Caco-2 (cell line): ENCODE measurements around the gene TRAF1. TPM values are rescaled to one million over a fixed set of nuclear protein-coding genes. Genes with fewer than 3 reads are reported as not detected.

Experiments
- BruUV-seq: library from RNA; stranded (reverse); fragments of 400-500 nt; replicated peaks from 2 replicates; lab custom pipeline; 2021; lab: Mats Ljungman, UMichigan
- CTCF ChIA-PET: fragments of 300-600 bp; sonication (Branson Sonifier 250); formaldehyde crosslinking; loops from one replicate; lab custom pipeline; 2022; ENCODE audit warnings: antibody characterized with exemption; lab: Charles Lee
- POLR2A ChIA-PET: fragments of 300-600 bp; sonication (Branson Sonifier 250); formaldehyde crosslinking; loops from one replicate; lab custom pipeline; 2022; ENCODE audit warnings: antibody characterized with exemption; lab: Charles Lee
- DNase-seq, 2 experiments: peaks; one replicate each; pipeline versions ENCODE4 v3.0.0 to v3.0.0-alpha.2; 2020 to 2022
- H3K27me3 ChIP-seq: replicated peaks from 2 replicates; pipeline ENCODE4 v1.6.0; 2011; ENCODE audit warnings: low read length; ENCODE audit not compliant: control insufficient read depth, insufficient read depth
- H3K36me3 ChIP-seq: 2 replicates; pipeline ENCODE4 v1.5.1; 2011; ENCODE audit warnings: low read length; ENCODE audit not compliant: control insufficient read depth, insufficient read depth
- H3K4me1 ChIP-seq: fragments of 250-450 bp; sonication (Bioruptor Pico); 2 replicates; pipeline ENCODE4 v1.5.1; 2020; ENCODE audit warnings: mild to moderate bottlenecking
- H3K4me3 ChIP-seq: 2 replicates; pipeline ENCODE4 v1.5.1; 2011; ENCODE audit warnings: low read depth, mild to moderate bottlenecking, control low read depth, low read length
- H3K9me3 ChIP-seq: fragments of 250-450 bp; sonication (Bioruptor Pico); 2 replicates; pipeline ENCODE4 v1.5.1; 2020; ENCODE audit warnings: mild to moderate bottlenecking, moderate library complexity
- H3K27ac Mint-ChIP-seq: one replicate; pipeline ENCODE4 v1.8.0; 2022; ENCODE audit warnings: mixed read lengths; ENCODE audit not compliant: unreplicated experiment
- H3K27me3 Mint-ChIP-seq: one replicate; pipeline ENCODE4 v1.8.0; 2022; ENCODE audit warnings: mixed read lengths; ENCODE audit not compliant: insufficient read depth, unreplicated experiment
- H3K36me3 Mint-ChIP-seq: one replicate; pipeline ENCODE4 v1.8.0; 2022; ENCODE audit warnings: mild to moderate bottlenecking, mixed read lengths; ENCODE audit not compliant: insufficient read depth, unreplicated experiment
- H3K4me1 Mint-ChIP-seq: one replicate; pipeline ENCODE4 v1.8.0; 2022; ENCODE audit warnings: low read depth, mixed read lengths; ENCODE audit not compliant: unreplicated experiment
- H3K4me3 Mint-ChIP-seq: one replicate; pipeline ENCODE4 v1.8.0; 2022; ENCODE audit warnings: mild to moderate bottlenecking, moderate library complexity, mixed read lengths; ENCODE audit not compliant: unreplicated experiment
- H3K9me3 Mint-ChIP-seq: one replicate; pipeline ENCODE4 v1.8.0; 2022; ENCODE audit warnings: mixed read lengths; ENCODE audit not compliant: unreplicated experiment
- intact Hi-C: fragments of 100-400 bp; cut with micrococcal nuclease; formaldehyde crosslinking; loops from one replicate; pipeline ENCODE4 v1.10.0; 2022; ENCODE audit not compliant: unreplicated experiment
- total RNA-seq: library from RNA; stranded (reverse); gene quantifications from 2 replicates; pipeline ENCODE4 v1.2.3, GENCODE V29; 2022
- TF ChIP-seq, protein P1 (sequence below), 2 experiments: fragments of 200-600 bp in 1 of 2; IDR thresholded peaks; 1 replicate in 1 of 2; 2 replicates in 1 of 2; pipeline versions ENCODE4 v1.5.1 to v1.8.0; 2011 to 2022; ENCODE audit warnings: antibody characterized with exemption in 1 of 2, control low read depth in 1 of 2, inconsistent platforms in 1 of 2, low read depth in 1 of 2, low read length in 1 of 2, mild to moderate bottlenecking in 1 of 2, moderate library complexity in 1 of 2; ENCODE audit not compliant: insufficient read depth in 1 of 2, severe bottlenecking in 1 of 2, unreplicated experiment in 1 of 2

The TRAF1 gene
- total RNA-seq, 1 experiment from 2014 or later, result 1.1 TPM

DNA sequence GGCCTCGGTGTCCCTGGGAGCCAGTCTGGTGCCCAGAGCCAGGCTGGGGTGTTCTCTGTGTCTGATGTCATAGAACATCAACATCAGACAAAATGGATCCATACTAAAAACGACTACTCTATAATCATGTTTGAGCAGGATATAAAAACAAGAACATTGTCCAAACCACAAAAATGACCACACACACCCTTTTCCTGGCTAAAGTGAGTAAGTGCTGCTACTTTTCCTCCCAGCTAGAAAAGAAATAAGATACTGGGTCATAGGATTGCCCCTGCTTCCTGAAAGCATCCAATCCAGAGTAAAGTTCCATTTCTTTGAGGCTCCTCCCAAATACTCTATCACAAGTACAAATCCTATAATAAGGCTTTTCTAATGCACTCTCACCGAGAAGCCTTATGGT lies 19.7 kb upstream of the TRAF1 start:
- intact Hi-C loops, result no loop called here
- POLR2A ChIA-PET, result no interaction called here

DNA sequence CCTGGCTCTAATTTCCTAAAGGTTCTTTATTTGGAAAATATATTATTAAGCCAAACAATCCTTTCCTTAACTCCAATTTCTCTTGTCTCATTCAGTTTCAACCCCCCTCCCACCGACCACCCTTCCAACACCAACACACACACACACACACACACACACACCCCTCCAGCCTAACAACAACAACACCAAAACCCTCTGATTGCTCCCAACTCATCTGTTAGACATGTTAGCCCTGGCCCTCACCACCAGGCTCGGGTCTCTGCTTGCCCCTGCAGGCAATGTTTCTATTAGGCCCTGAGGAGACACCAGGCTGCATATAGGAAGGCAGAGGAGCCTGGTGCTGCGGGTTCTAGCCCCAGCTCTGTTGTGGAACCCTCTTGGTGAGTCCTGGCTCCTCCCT lies 18.4 kb upstream of the TRAF1 start:
- no peak overlapping the region for H3K4me3 ChIP-seq
- H3K9me3 ChIP-seq, result no peaks in the 10 kb centered on the region
- Mint-ChIP-seq H3K27ac (no peak overlapping the region), H3K4me1 (no peaks in the 10 kb centered on the region), H3K4me3 (no peak overlapping the region), H3K27me3 (no peaks in the 10 kb centered on the region), H3K36me3 (no peaks in the 10 kb centered on the region), H3K9me3 (no peaks in the 10 kb centered on the region)
- TF ChIP-seq, protein P1, sequence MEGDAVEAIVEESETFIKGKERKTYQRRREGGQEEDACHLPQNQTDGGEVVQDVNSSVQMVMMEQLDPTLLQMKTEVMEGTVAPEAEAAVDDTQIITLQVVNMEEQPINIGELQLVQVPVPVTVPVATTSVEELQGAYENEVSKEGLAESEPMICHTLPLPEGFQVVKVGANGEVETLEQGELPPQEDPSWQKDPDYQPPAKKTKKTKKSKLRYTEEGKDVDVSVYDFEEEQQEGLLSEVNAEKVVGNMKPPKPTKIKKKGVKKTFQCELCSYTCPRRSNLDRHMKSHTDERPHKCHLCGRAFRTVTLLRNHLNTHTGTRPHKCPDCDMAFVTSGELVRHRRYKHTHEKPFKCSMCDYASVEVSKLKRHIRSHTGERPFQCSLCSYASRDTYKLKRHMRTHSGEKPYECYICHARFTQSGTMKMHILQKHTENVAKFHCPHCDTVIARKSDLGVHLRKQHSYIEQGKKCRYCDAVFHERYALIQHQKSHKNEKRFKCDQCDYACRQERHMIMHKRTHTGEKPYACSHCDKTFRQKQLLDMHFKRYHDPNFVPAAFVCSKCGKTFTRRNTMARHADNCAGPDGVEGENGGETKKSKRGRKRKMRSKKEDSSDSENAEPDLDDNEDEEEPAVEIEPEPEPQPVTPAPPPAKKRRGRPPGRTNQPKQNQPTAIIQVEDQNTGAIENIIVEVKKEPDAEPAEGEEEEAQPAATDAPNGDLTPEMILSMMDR (IDR thresholded peaks at IDR 0.05; ENCODE audit: insufficient read depth in 1 of 2, low read depth in 1 of 2, low read length in 1 of 2, severe bottlenecking in 1 of 2, unreplicated experiment in 1 of 2), result no peak
- POLR2A ChIA-PET, result no interaction called here
- H3K27me3 ChIP-seq, result no peaks in the 10 kb centered on the region
- CTCF ChIA-PET, result no interaction called here
- H3K4me1 ChIP-seq, result no peaks in the 10 kb centered on the region
- intact Hi-C loops, result no loop called here
- no peaks in the 10 kb centered on the region for H3K36me3 ChIP-seq
- BruUV-seq, result no TSS peak
- DNase-seq, result no peak

More for the DNA sequence above, 19.7 kb upstream of the TRAF1 start:
- TF ChIP-seq, protein P1 (IDR thresholded peaks at IDR 0.05; ENCODE audit: insufficient read depth in 1 of 2, low read depth in 1 of 2, low read length in 1 of 2, severe bottlenecking in 1 of 2, unreplicated experiment in 1 of 2), result no peak
- Mint-ChIP-seq H3K27ac (no peak overlapping the region), H3K36me3 (no peaks in the 10 kb centered on the region), H3K4me1 (no peaks in the 10 kb centered on the region), H3K9me3 (no peaks in the 10 kb centered on the region), H3K4me3 (no peak overlapping the region), H3K27me3 (no peaks in the 10 kb centered on the region)
- Histone ChIP-seq H3K36me3 (no peaks in the 10 kb centered on the region), H3K27me3 (no peaks in the 10 kb centered on the region), H3K4me3 (no peak overlapping the region), H3K9me3 (no peaks in the 10 kb centered on the region), H3K4me1 (no peaks in the 10 kb centered on the region)
- no TSS peak for BruUV-seq
- CTCF ChIA-PET, result no interaction called here
- DNase-seq, result no peak

DNA sequence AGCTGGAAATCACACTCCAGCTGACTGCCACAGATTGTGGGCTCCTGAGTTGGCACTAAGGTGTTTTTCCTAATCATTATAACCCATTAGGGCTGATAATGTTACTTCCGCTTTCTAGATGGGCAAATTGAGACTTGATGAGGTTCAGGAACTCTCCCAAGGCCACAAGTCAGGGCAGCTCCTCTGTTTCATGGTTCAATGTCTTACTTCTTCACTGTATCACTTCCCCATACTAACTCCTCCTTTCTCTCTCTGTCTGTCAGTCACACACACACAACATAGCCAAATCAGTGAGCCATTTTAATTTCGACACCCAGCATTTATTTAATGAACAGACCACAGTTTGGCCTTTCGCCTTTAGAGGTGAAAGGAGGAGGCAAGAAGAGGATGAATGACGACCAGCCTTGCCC lies 17.8 kb upstream of the TRAF1 start:
- Histone ChIP-seq H3K9me3 (no peaks in the 10 kb centered on the region), H3K4me3 (no peak overlapping the region), H3K36me3 (no peaks in the 10 kb centered on the region), H3K4me1 (no peaks in the 10 kb centered on the region), H3K27me3 (no peaks in the 10 kb centered on the region)
- no peaks in the 10 kb centered on the region for H3K4me1 Mint-ChIP-seq
- DNase-seq, result no peak
- no peaks in the 10 kb centered on the region for H3K9me3 Mint-ChIP-seq
- H3K27me3 Mint-ChIP-seq, result no peaks in the 10 kb centered on the region
- intact Hi-C loops, result no loop called here
- TF ChIP-seq, protein P1 (IDR thresholded peaks at IDR 0.05; ENCODE audit: insufficient read depth in 1 of 2, low read depth in 1 of 2, low read length in 1 of 2, severe bottlenecking in 1 of 2, unreplicated experiment in 1 of 2), result no peak
- H3K4me3 Mint-ChIP-seq, result no peak overlapping the region
- no peaks in the 10 kb centered on the region for H3K36me3 Mint-ChIP-seq
- no TSS peak for BruUV-seq
- CTCF ChIA-PET, result no interaction called here
- H3K27ac Mint-ChIP-seq, result no peak overlapping the region
- POLR2A ChIA-PET, result no interaction called here
